ENCODE measurements around the gene TSPAN3. TPM values are rescaled to one million over a fixed set of nuclear protein-coding genes. Genes with fewer than 3 reads are reported as not detected.

TSPAN3 gene
- total RNA-seq, 1 donor from 2014 or later: 80.3 TPM

DNA sequence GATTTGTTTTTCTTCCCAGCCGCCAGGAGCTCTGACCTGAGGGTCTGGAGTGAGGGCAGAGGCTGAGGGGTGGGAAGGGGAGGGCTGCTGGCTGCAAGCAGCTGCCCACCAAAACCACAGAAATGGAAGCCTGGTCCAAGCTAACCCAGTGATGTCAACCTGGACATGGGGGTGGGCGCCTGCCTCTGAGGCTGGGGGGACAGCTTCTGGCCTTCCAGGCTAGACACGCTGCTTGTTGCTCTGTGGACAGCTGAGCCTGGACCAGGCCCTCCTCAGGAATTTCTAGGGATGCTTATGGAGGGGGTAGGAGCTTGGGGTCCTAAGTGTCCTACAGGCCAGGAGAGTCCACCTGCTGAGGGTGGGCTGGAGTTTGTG is 54.6 kb downstream of the TSPAN3 start:
- no peak for TF ChIP-seq POLR2AphosphoS5 (IDR thresholded peaks at IDR 0.05; ENCODE audit: insufficient read depth in 1 of 2, low read depth in 1 of 2)
- TF ChIP-seq, protein P1, sequence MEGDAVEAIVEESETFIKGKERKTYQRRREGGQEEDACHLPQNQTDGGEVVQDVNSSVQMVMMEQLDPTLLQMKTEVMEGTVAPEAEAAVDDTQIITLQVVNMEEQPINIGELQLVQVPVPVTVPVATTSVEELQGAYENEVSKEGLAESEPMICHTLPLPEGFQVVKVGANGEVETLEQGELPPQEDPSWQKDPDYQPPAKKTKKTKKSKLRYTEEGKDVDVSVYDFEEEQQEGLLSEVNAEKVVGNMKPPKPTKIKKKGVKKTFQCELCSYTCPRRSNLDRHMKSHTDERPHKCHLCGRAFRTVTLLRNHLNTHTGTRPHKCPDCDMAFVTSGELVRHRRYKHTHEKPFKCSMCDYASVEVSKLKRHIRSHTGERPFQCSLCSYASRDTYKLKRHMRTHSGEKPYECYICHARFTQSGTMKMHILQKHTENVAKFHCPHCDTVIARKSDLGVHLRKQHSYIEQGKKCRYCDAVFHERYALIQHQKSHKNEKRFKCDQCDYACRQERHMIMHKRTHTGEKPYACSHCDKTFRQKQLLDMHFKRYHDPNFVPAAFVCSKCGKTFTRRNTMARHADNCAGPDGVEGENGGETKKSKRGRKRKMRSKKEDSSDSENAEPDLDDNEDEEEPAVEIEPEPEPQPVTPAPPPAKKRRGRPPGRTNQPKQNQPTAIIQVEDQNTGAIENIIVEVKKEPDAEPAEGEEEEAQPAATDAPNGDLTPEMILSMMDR (IDR thresholded peaks at IDR 0.05): no peak
- no peak for TF ChIP-seq POLR2A (IDR thresholded peaks at IDR 0.05)
- no peaks in the 10 kb centered on the region for H3K9me3 ChIP-seq
- intact Hi-C loops (cut with DNase I): no loop called here
- no peaks in the 10 kb centered on the region for H3K36me3 ChIP-seq
- H3K4me3 ChIP-seq: no peak overlapping the region
- peaks cover 5% of the 10 kb centered on the region for H3K4me1 ChIP-seq
- no peaks in the 10 kb centered on the region for H3K27me3 ChIP-seq
- no peak overlapping the region for H3K27ac ChIP-seq
- no peak for DNase-seq (ENCODE audit: extremely low spot score in 2 of 2)

DNA sequence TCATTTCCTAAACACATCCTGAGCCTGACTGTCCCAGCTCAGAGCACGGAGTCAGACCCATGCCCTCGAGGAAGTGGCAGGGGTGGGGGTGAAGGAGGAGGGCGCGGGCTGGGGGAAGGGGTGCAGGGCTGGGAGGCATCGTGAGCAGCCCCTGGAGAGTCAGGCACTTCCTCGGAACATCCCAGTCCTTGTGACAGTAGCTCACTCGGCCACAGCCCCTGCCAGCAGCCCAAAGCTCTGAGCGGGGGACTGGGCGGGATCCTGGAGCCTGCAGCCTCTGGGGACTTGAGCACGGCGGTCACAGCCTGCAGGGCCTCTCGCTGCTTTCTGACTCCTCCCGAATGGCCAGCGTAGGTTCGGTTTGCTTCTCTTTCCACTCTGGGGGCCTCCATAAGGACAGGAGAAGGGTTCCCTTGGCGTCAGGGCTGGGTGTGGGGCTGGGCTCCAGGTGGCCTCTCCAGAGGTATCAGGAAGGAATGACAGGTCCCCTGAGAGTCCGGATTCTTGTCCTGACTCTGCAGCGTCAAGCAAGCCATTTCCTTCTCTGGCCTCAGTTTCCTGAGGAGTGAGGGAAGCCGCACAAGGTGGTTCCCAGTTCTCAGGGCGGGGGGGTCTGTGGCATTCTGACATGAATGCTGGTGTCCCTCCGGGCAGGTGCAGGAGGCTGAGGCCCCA is 55.1 kb downstream of the TSPAN3 start:
- peaks cover 5% of the 10 kb centered on the region for H3K4me1 ChIP-seq
- TF ChIP-seq POLR2AphosphoS5 (IDR thresholded peaks at IDR 0.05; ENCODE audit: insufficient read depth in 1 of 2, low read depth in 1 of 2): no peak
- intact Hi-C loops (cut with DNase I): no loop called here

DNA sequence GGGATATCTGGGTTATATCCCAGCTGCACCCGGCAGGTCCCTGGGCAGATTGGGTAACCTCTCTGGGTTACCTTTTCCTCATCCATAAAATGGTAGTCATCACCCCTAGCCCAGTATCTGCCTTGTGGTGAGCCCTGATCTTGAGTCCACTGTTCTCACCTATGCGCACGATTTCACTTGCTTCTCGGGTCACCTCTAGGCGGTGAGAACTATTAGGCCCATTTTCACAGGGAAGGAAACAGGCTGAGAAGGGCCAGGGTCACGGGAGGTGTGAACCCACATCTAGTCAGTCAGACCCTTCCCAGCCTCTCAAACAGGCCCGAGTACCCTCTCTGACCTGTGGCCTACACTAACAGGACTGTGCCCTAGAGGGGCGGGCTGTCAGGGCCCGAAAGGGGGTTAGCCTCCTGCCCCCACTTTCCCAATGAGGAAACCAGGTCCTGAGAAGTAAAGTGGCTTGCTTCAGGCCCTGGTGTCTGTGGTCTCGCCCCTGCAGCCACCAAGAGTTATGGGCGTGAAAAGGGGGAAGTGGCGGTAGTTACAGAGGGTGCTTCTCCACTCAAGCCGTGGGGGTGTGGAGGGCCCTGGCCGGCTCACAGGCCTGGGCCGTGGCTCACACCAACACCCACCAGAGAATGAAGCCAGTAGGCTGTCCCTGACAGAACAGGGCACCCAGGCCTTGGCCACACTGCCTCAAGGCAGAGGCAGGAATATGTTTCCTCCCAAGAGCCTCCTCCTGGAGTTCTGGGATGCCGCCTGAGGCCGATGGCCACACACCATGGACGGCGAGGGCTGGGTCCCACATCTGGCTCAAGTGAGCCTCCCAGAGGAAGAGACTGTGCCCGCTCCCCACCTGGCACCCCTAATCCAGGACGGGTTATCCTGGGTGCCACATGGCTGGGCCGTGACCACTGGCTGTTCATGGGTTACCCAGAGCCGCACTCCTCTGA is 56.5 kb downstream of the TSPAN3 start:
- Histone ChIP-seq H3K27ac (no peak overlapping the region), H3K4me3 (no peak overlapping the region), H3K36me3 (no peaks in the 10 kb centered on the region), H3K27me3 (no peaks in the 10 kb centered on the region), H3K9me3 (no peaks in the 10 kb centered on the region), H3K4me1 (peaks cover 5% of the 10 kb centered on the region)
- TF ChIP-seq, protein P1 (IDR thresholded peaks at IDR 0.05): no peak
- no peak for TF ChIP-seq POLR2AphosphoS5 (IDR thresholded peaks at IDR 0.05; ENCODE audit: insufficient read depth in 1 of 2, low read depth in 1 of 2)
- no peak for TF ChIP-seq POLR2A (IDR thresholded peaks at IDR 0.05)
- DNase-seq (ENCODE audit: extremely low spot score in 2 of 2): no peak
- intact Hi-C loops (cut with DNase I): no loop called here

More for the DNA sequence above, 55.1 kb downstream of the TSPAN3 start:
- no peaks in the 10 kb centered on the region for H3K27me3 ChIP-seq
- H3K27ac ChIP-seq: no peak overlapping the region
- H3K4me3 ChIP-seq: no peak overlapping the region
- DNase-seq (ENCODE audit: extremely low spot score in 2 of 2): no peak
- H3K36me3 ChIP-seq: no peaks in the 10 kb centered on the region
- no peaks in the 10 kb centered on the region for H3K9me3 ChIP-seq

DNA sequence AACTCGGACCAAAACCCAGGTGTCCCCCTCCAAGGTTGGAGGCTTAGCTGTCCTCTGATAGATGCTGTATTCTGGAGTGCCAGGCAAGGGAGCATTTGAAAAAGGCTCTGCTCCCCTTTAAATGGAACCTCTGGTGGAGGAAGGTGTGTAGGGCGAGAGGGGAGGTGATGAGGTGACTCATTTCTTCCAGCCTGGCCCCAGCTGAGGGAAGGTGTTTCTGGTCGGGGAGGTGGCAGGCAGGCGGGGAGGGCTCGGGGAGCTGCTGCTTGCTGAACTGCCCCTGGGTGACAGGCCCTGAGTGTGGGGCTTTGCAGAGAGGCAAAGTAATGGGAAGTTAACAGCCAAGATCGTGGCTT is 57.2 kb downstream of the TSPAN3 start:
- Histone ChIP-seq H3K4me1 (peaks cover 5% of the 10 kb centered on the region), H3K4me3 (no peak overlapping the region), H3K27me3 (no peaks in the 10 kb centered on the region), H3K27ac (no peak overlapping the region), H3K36me3 (no peaks in the 10 kb centered on the region), H3K9me3 (no peaks in the 10 kb centered on the region)
- intact Hi-C loops (cut with DNase I): no loop called here
- DNase-seq (ENCODE audit: extremely low spot score in 2 of 2): no peak
- TF ChIP-seq, protein P1 (IDR thresholded peaks at IDR 0.05): no peak
- no peak for TF ChIP-seq POLR2AphosphoS5 (IDR thresholded peaks at IDR 0.05; ENCODE audit: insufficient read depth in 1 of 2, low read depth in 1 of 2)
- TF ChIP-seq POLR2A (IDR thresholded peaks at IDR 0.05): no peak

DNA sequence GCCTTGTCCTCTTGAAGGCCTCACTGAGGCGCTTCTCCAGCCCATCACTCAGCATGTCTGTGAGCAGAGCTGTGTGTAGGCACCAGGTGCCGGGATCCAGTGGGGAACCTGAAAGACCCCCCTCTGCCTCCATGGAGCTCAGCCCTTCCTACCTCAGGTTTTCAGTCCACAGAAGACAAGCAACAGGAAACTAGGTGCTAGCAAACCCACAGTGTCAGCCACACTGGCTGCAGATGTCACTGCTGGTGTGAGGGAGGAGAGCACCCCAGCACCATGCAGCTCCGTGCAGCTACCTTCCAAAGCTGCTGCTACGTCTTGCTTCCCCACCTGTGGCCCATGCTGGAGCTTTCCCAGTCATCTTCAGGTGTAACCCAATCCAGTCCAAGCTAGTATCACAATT is 58.0 kb downstream of the TSPAN3 start:
- no peaks in the 10 kb centered on the region for H3K9me3 ChIP-seq
- H3K4me1 ChIP-seq: peaks cover 5% of the 10 kb centered on the region
- H3K27me3 ChIP-seq: no peaks in the 10 kb centered on the region
- no peak overlapping the region for H3K27ac ChIP-seq
- intact Hi-C loops (cut with DNase I): no loop called here
- DNase-seq (ENCODE audit: extremely low spot score in 2 of 2): no peak
- TF ChIP-seq POLR2AphosphoS5 (IDR thresholded peaks at IDR 0.05; ENCODE audit: insufficient read depth in 1 of 2, low read depth in 1 of 2) (no peak), POLR2A (IDR thresholded peaks at IDR 0.05) (no peak)
- TF ChIP-seq, protein P1 (IDR thresholded peaks at IDR 0.05): no peak
- no peak overlapping the region for H3K4me3 ChIP-seq
- no peaks in the 10 kb centered on the region for H3K36me3 ChIP-seq

Data from vagina (tissue), 2 donors.